ENCODE results near the gene IFT81. TPM values are rescaled to one million over a fixed set of nuclear protein-coding genes. Genes with fewer than 3 reads are reported as not detected.

Gene IFT81
- total and polyA plus RNA-seq, 2 of the 13 experiments (the other 11 are each of a cell fraction or from before 2014, with no cell fraction given), result 4.2 to 13.0 TPM

GRCh38 chr12:110079477-110080400, 44.4 kb upstream of the IFT81 start (continued):
- TF ChIP-seq AGO1 (IDR thresholded peaks at IDR 0.05; ENCODE audit: low read depth, low read length, poor library complexity, severe bottlenecking) (no peak), RBM22 (optimal IDR thresholded peaks at IDR 0.05; ENCODE audit: low read length) (no peak), ZNF501 (CRISPR knock-in tag; IDR thresholded peaks at IDR 0.05) (peak; percentile 54; the same call in 1 of the 2 replicates), IRF2 (CRISPR knock-in tag; IDR thresholded peaks at IDR 0.05) (peak; percentile 78), ZNF431 (CRISPR knock-in tag; IDR thresholded peaks at IDR 0.05; ENCODE audit: borderline replicate concordance, low read depth) (no peak), GATAD2A (CRISPR knock-in tag; IDR thresholded peaks at IDR 0.05) (peak; percentile 87), ZFP37 (CRISPR knock-in tag; IDR thresholded peaks at IDR 0.05; ENCODE audit: borderline replicate concordance) (no peak), ZNF550 (CRISPR knock-in tag; IDR thresholded peaks at IDR 0.05; ENCODE audit: borderline replicate concordance) (no peak), DRAP1 (CRISPR knock-in tag; IDR thresholded peaks at IDR 0.05) (peak; percentile 62), GATAD1 (CRISPR knock-in tag; IDR thresholded peaks at IDR 0.05) (peak; percentile 75), FOXM1 (CRISPR knock-in tag; IDR thresholded peaks at IDR 0.05) (no peak), RXRA (CRISPR knock-in tag; IDR thresholded peaks at IDR 0.05) (peak; percentile 15; the same call in 1 of the 2 replicates), ZBTB8A (CRISPR knock-in tag; IDR thresholded peaks at IDR 0.05; ENCODE audit: borderline replicate concordance, low read depth) (no peak), ZBTB33 (CRISPR knock-in tag; IDR thresholded peaks at IDR 0.05) (peak; percentile 49), RNF2 (conservative IDR thresholded peaks at IDR 0.05; ENCODE audit: low read depth) (peak; percentile 79), ZNF878 (CRISPR knock-in tag; IDR thresholded peaks at IDR 0.05) (peak; percentile 74; the same call in 1 of the 2 replicates), KDM4B (CRISPR knock-in tag; IDR thresholded peaks at IDR 0.05) (no peak), CEBPZ (IDR thresholded peaks at IDR 0.05; ENCODE audit: low read length) (no peak), ZBTB37 (CRISPR knock-in tag; IDR thresholded peaks at IDR 0.05) (no peak), RFX3 (CRISPR knock-in tag; IDR thresholded peaks at IDR 0.05) (no peak; the same call in 1 of the 2 replicates), ZSCAN12 (CRISPR knock-in tag; IDR thresholded peaks at IDR 0.05) (no peak), NBN (conservative IDR thresholded peaks at IDR 0.05) (no peak)

Data from HepG2 (cell line).